Measurements from ENCODE around the gene UBE3A. TPM values are rescaled to one million over a fixed set of nuclear protein-coding genes. Genes with fewer than 3 reads are reported as not detected.

Gene UBE3A
- total and polyA plus RNA-seq, 9 of the 15 experiments (the other 6 are each of a cell fraction or from before 2014, with no cell fraction given): 29.3 to 103 (median 60.2) TPM

DNA sequence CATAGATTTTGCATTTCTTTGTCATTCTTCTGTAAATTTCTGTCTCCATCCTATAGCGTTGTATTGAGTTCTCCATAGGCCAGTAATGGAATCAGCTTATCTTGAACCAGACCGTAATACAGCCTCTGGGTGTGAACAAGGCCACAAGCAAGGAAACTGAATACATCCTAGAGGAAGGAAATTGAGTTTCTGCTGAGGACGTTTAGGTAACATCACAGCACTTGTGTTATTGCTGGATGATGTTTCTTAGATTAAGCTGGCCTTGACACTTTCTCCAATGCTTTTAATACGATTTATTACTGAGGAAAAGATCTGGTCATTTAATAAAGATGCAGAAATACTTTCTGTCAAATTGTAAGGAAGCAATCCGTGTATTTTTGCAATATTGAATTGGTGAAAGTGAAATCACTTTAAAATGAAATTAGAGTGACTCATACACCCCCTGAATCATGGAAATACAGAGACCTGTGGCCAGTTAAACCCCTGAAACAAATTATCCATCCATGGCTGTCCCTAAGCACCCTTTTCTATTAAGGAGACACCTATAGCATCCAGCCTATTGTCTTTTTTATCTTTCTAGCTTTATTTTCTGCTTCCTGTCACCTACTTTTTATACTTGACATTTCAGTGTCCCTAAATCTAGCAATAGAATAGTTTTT lies 48.5 kb upstream of the UBE3A start:
- Histone ChIP-seq H3K27me3 (ENCODE audit: control insufficient read depth in 2 of 2, insufficient read depth in 2 of 2, low read length in 2 of 2) (no peaks in the 10 kb centered on the region), H3K36me3 (ENCODE audit: control insufficient read depth, insufficient read depth, low read length) (no peaks in the 10 kb centered on the region), H2AFZ (ENCODE audit: low read depth, low read length) (no peak overlapping the region), H4K20me1 (replicated peaks; ENCODE audit: control insufficient read depth, insufficient read depth, low read length) (no peaks in the 10 kb centered on the region), H3K4me2 (ENCODE audit: insufficient read depth, low read length) (no peak overlapping the region), H3K27ac (ENCODE audit: extremely low read depth, low read depth, low read length) (no peak overlapping the region), H3K79me2 (ENCODE audit: control insufficient read depth, insufficient read depth, low read length) (no peaks in the 10 kb centered on the region), H3K4me3 (no peak overlapping the region), H3K9ac (ENCODE audit: insufficient read depth in 1 of 2, low read depth in 2 of 2, low read length in 2 of 2) (no peak overlapping the region), H3K9me1 (ENCODE audit: control insufficient read depth, insufficient read depth, low read length) (no peaks in the 10 kb centered on the region), H3K9me3 (replicated peaks; ENCODE audit: control insufficient read depth, insufficient read depth, low read depth, low read length) (no peaks in the 10 kb centered on the region), H3K4me1 (replicated peaks in 1 of 2; ENCODE audit: control insufficient read depth in 2 of 2, insufficient read depth in 2 of 2, low read length in 2 of 2) (no peaks in the 10 kb centered on the region)
- intact Hi-C loops (cut with micrococcal nuclease): no loop called here
- ChIA-PET CTCF (ENCODE audit: low intra/inter-chr PET ratio) (no interaction called here), POLR2A (no interaction called here)
- FAIRE-seq (no peak), ATAC-seq (no peak), DNase-seq (ENCODE audit: extremely low read depth in 1 of 4, low spot score in 3 of 4) (no peak)
- in situ Hi-C loops (cut with MboI): no loop called here
- WGBS (ENCODE audit: insufficient coverage, low coverage, missing lambda C conversion rate): under 1% methylated on average over 5 of the region's 5 CpGs
- no TSS peak for BruUV-seq (replicated peaks)
- TF ChIP-seq SIN3A (IDR thresholded peaks at IDR 0.05; ENCODE audit: borderline replicate concordance in 2 of 2, control insufficient read depth in 1 of 2, low read depth in 2 of 2, low read length in 2 of 2): no peak
- no peak for TF ChIP-seq ZNF668 (CRISPR knock-in tag; IDR thresholded peaks at IDR 0.05)
- TF ChIP-seq, protein P1, sequence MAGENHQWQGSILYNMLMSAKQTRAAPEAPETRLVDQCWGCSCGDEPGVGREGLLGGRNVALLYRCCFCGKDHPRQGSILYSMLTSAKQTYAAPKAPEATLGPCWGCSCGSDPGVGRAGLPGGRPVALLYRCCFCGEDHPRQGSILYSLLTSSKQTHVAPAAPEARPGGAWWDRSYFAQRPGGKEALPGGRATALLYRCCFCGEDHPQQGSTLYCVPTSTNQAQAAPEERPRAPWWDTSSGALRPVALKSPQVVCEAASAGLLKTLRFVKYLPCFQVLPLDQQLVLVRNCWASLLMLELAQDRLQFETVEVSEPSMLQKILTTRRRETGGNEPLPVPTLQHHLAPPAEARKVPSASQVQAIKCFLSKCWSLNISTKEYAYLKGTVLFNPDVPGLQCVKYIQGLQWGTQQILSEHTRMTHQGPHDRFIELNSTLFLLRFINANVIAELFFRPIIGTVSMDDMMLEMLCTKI (IDR thresholded peaks at IDR 0.05; ENCODE audit: partially characterized antibody): no peak
- TF ChIP-seq ZNF224 (CRISPR knock-in tag; IDR thresholded peaks at IDR 0.05): no peak
- TF ChIP-seq DMBX1 (CRISPR knock-in tag; IDR thresholded peaks at IDR 0.05; ENCODE audit: borderline replicate concordance): no peak
- TF ChIP-seq POLR2G (IDR thresholded peaks at IDR 0.05; ENCODE audit: low read depth, low read length): no peak
- no peak for TF ChIP-seq ZNF263 (CRISPR knock-in tag; IDR thresholded peaks at IDR 0.05; ENCODE audit: borderline replicate concordance)
- TF ChIP-seq JUND (IDR thresholded peaks at IDR 0.05; ENCODE audit: borderline replicate concordance, low read depth, low read length): no peak
- TF ChIP-seq JUND (tag; IDR thresholded peaks at IDR 0.05; ENCODE audit: borderline replicate concordance, low read depth, low read length): no peak
- TF ChIP-seq, protein P2, sequence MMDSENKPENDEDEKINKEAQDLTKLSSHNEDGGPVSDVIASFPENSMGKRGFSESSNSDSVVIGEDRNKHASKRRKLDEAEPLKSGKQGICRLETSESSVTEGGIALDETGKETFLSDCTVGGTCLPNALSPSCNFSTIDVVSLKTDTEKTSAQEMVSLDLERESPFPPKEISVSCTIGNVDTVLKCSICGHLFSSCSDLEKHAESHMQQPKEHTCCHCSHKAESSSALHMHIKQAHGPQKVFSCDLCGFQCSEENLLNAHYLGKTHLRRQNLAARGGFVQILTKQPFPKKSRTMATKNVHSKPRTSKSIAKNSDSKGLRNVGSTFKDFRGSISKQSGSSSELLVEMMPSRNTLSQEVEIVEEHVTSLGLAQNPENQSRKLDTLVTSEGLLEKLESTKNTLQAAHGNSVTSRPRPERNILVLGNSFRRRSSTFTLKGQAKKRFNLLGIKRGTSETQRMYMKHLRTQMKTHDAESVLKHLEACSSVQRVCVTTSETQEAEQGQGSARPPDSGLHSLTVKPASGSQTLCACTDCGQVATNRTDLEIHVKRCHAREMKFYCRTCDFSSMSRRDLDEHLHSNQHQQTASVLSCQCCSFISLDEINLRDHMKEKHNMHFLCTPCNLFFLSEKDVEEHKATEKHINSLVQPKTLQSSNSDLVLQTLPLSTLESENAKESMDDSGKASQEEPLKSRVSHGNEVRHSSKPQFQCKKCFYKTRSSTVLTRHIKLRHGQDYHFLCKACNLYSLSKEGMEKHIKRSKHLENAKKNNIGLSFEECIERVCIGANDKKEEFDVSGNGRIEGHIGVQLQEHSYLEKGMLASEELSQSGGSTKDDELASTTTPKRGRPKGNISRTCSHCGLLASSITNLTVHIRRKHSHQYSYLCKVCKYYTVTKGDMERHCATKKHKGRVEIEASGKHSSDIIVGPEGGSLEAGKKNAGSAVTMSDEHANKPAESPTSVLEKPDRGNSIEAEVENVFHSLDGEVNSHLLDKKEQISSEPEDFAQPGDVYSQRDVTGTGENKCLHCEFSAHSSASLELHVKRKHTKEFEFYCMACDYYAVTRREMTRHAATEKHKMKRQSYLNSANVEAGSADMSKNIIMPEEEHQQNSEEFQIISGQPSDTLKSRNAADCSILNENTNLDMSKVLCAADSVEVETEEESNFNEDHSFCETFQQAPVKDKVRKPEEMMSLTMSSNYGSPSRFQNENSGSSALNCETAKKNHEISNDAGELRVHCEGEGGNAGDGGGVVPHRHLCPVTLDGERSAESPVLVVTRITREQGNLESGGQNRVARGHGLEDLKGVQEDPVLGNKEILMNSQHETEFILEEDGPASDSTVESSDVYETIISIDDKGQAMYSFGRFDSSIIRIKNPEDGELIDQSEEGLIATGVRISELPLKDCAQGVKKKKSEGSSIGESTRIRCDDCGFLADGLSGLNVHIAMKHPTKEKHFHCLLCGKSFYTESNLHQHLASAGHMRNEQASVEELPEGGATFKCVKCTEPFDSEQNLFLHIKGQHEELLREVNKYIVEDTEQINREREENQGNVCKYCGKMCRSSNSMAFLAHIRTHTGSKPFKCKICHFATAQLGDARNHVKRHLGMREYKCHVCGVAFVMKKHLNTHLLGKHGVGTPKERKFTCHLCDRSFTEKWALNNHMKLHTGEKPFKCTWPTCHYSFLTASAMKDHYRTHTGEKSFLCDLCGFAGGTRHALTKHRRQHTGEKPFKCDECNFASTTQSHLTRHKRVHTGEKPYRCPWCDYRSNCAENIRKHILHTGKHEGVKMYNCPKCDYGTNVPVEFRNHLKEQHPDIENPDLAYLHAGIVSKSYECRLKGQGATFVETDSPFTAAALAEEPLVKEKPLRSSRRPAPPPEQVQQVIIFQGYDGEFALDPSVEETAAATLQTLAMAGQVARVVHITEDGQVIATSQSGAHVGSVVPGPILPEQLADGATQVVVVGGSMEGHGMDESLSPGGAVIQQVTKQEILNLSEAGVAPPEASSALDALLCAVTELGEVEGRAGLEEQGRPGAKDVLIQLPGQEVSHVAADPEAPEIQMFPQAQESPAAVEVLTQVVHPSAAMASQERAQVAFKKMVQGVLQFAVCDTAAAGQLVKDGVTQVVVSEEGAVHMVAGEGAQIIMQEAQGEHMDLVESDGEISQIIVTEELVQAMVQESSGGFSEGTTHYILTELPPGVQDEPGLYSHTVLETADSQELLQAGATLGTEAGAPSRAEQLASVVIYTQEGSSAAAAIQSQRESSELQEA (IDR thresholded peaks at IDR 0.05; ENCODE audit: low read depth): no peak
- no peak for TF ChIP-seq NFYB (IDR thresholded peaks at IDR 0.05; ENCODE audit: extremely low read depth, insufficient read length)
- no peak for TF ChIP-seq ZNF253 (CRISPR knock-in tag; conservative IDR thresholded peaks at IDR 0.05)
